SU-DHL-6 (cell line): ENCODE measurements around the gene EIF5A.

Source experiments
- H2AFZ ChIP-seq: fragments of 200-600 bp; sonication (generic); 2 replicates; pipeline ENCODE4 v1.6.1; 2014; ENCODE audit warnings: low read depth, mild to moderate bottlenecking, moderate library complexity, mixed read lengths, antibody characterized with exemption, low read length; ENCODE audit not compliant: severe bottlenecking
- H3F3A ChIP-seq: fragments of 200-600 bp; shearing (Covaris generic); 2 replicates; pipeline ENCODE4 v1.6.0; 2016; ENCODE audit warnings: antibody characterized with exemption, mild to moderate bottlenecking; ENCODE audit not compliant: insufficient read depth
- H3K27ac ChIP-seq: fragments of 200-600 bp; sonication (generic); 2 replicates; pipeline ENCODE4 v1.5.1; 2016; ENCODE audit warnings: low read depth, mild to moderate bottlenecking, low read length, moderate library complexity, mixed read lengths
- H3K27me3 ChIP-seq: fragments of 200-600 bp; sonication (generic), shearing (Covaris generic); 2 replicates; pipeline ENCODE4 v1.6.0; 2014; ENCODE audit warnings: mild to moderate bottlenecking, low read length
- H3K36me3 ChIP-seq: fragments of 200-600 bp; sonication (generic); 2 replicates; pipeline ENCODE4 v1.6.1; 2014; ENCODE audit warnings: mild to moderate bottlenecking, low read length, mixed read lengths
- H3K4me2 ChIP-seq: fragments of 300-600, 200-600 bp; shearing (Covaris generic), sonication (generic); 2 replicates; pipeline ENCODE4 v1.6.0; 2014; ENCODE audit warnings: low read length, low read depth, mild to moderate bottlenecking; ENCODE audit not compliant: poor library complexity, severe bottlenecking
- H3K4me3 ChIP-seq: fragments of 200-600 bp; sonication (generic); 2 replicates; pipeline ENCODE4 v1.5.1; 2014; ENCODE audit warnings: antibody characterized with exemption, low read length, mild to moderate bottlenecking, mixed read lengths; ENCODE audit not compliant: insufficient read depth, poor library complexity, severe bottlenecking
- H3K79me2 ChIP-seq: fragments of 200-600 bp; sonication (generic); 2 replicates; pipeline ENCODE4 v1.6.1; 2014; ENCODE audit warnings: mild to moderate bottlenecking, low read length, moderate library complexity; ENCODE audit not compliant: insufficient read depth
- H3K9ac ChIP-seq: fragments of 200-600 bp; sonication (generic); 2 replicates; pipeline ENCODE4 v1.7.0; 2014; ENCODE audit warnings: mild to moderate bottlenecking, low read length
- H3K9me2 ChIP-seq: fragments of 200-600 bp; sonication (generic); replicated peaks from 2 replicates; pipeline ENCODE4 v1.6.1; 2014; ENCODE audit warnings: low read length; ENCODE audit not compliant: insufficient read depth
- H3K9me3 ChIP-seq: fragments of 200-600 bp; sonication (generic); 2 replicates; pipeline ENCODE4 v1.6.1; 2014; ENCODE audit warnings: low read length, mixed read lengths; ENCODE audit not compliant: insufficient read depth
- H4K20me1 ChIP-seq: fragments of 200-600 bp; sonication (generic); 2 replicates; pipeline ENCODE4 v1.6.1; 2014; ENCODE audit warnings: low read depth, mild to moderate bottlenecking, antibody characterized with exemption, low read length, moderate library complexity, mixed read lengths
- EZH2phosphoT487 ChIP-seq: fragments of 200-600 bp; sonication (generic), shearing (Covaris generic); conservative IDR thresholded peaks from 2 replicates; pipeline ENCODE4 v1.6.1; 2018; ENCODE audit warnings: mild to moderate bottlenecking, antibody characterized with exemption, low read length, moderate library complexity, mixed read lengths
- TF ChIP-seq, protein P1 (sequence below): fragments of 200-600 bp; sonication (generic); IDR thresholded peaks from one replicate; pipeline ENCODE4 v1.5.1; 2017; ENCODE audit warnings: antibody characterized with exemption, mild to moderate bottlenecking, low read length, moderate library complexity; ENCODE audit not compliant: insufficient read depth, poor library complexity, severe bottlenecking

Gene EIF5A

DNA sequence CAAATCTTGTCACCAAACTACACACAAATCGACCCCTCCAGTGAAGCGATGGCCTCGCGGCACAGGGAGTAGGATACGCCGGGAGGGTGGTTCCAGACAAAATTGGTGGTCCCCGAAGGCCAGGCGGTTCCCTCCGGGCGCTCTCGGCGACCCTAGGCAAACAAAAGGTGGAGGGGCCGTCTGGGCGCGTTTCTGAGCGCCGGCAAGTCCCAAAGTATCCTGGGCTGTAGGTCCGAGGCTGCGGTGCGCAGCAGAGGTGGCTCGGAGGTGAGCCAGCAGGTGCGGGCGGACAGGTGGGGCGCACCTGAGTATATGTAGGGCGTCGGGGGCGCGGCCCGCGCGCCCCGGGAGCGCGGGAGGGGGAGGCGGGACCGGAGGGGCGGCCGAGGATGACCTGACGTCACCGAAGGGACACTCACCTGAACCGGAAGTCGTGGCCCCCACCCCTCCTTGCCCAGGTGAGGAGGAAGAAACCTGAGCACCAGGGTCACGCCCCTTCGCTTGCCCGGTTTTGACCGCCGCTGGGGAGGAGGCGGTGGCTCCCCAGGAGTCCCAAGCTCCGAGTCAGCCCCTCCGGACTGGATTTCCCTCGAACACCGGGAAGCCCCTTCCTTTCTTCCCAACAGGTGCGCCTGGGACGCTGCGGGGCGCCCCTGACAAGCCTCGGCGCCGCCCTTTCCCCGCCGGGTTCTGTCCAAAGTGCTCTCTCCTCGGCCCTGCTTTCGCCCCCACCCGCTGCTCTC lies 45.1 kb upstream of the EIF5A start, which contains the start of gene CLDN7:
Gene CLDN7, minus strand, starts transcription at position 287 of the 743 bp plus-strand sequence. CDS start 435 bp downstream, outside the sequence.
- Histone ChIP-seq H3K36me3 (0 out of 2 replicates have a peak, but pooled peaks cover 2% of the 10 kb centered on the region), H2AFZ (no peak within 1 kb of the TSS), H3K27me3 (no peaks in the 10 kb centered on the region), H3K4me2 (no peak within 1 kb of the TSS), H3K9me3 (no peaks in the 10 kb centered on the region), H3K27ac (no peak within 1 kb of the TSS), H3K4me3 (no peak within 1 kb of the TSS), H3K9ac (no peak within 1 kb of the TSS), H4K20me1 (no peaks in the 10 kb centered on the region), H3F3A (no peaks in the 10 kb centered on the region), H3K9me2 (no peaks in the 10 kb centered on the region), H3K79me2 (no peaks in the 10 kb centered on the region)
- no peak for TF ChIP-seq EZH2phosphoT487
- TF ChIP-seq, protein P1, sequence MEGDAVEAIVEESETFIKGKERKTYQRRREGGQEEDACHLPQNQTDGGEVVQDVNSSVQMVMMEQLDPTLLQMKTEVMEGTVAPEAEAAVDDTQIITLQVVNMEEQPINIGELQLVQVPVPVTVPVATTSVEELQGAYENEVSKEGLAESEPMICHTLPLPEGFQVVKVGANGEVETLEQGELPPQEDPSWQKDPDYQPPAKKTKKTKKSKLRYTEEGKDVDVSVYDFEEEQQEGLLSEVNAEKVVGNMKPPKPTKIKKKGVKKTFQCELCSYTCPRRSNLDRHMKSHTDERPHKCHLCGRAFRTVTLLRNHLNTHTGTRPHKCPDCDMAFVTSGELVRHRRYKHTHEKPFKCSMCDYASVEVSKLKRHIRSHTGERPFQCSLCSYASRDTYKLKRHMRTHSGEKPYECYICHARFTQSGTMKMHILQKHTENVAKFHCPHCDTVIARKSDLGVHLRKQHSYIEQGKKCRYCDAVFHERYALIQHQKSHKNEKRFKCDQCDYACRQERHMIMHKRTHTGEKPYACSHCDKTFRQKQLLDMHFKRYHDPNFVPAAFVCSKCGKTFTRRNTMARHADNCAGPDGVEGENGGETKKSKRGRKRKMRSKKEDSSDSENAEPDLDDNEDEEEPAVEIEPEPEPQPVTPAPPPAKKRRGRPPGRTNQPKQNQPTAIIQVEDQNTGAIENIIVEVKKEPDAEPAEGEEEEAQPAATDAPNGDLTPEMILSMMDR = no peak

DNA sequence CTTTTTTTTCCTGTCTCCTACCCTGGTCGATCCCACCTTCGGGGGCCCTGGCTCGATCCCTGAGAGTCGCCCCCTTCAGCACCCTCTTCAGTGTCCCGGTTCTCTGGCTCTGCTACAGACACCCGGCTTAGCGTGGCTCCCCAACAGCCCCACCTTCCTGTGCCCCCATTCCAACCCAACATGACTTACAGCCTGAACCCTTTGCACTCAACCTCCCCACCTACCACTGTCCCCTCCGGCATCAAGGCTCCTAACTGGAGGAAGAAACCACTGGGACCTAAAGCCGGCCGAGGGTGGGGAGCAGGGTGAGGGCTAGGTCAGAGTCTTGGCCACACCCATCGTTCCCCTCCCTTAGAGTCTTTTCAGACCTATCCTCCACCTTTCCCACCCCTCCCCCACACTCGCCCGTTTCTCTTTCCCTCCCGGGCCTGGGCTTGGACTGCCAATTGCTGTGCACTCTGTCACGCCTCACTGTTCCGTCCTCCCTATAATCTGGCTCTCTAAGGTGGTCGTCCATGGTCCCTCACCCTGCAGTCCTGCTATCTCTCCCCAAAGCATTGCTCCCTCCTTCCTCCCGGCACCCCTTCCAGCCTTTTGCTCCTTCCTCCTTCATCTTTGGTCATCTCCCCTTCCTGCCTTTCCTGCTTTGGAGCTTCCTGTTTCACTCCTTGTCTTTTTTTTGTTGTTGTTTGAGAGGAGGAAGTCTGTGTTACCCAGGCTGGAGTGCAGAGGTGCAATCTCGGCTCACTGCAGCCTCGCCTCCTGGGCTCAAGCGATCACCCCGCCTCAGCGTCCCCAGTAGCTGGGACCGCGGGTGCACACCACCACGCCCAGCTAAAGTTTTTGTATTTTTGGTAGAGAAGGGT lies 44.3 kb upstream of the EIF5A start:
- Histone ChIP-seq H3K27ac (no peak overlapping the region), H3K36me3 (0 out of 2 replicates have a peak, but pooled peaks cover 2% of the 10 kb centered on the region), H3K4me2 (no peak overlapping the region), H4K20me1 (no peaks in the 10 kb centered on the region), H3K79me2 (no peaks in the 10 kb centered on the region), H2AFZ (no peak overlapping the region), H3K9me3 (no peaks in the 10 kb centered on the region), H3K4me3 (no peak overlapping the region), H3K27me3 (no peaks in the 10 kb centered on the region), H3F3A (no peaks in the 10 kb centered on the region), H3K9me2 (no peaks in the 10 kb centered on the region), H3K9ac (no peak overlapping the region)
- TF ChIP-seq, protein P1 = no peak
- TF ChIP-seq EZH2phosphoT487 = no peak

DNA sequence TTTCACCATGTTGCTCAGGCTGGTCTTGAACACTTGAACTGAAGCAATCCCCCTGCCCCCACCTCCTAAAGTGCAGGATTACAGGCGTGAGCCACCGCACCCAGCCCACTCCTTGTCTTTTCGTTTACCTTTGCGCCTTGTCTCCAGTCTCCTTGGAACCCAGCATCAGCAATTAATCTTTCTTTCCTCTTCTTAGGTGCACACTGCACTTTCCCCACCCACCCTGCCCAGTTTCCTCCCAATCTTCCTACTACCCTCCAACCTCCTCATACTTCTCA lies 43.7 kb upstream of the EIF5A start:
- no peak overlapping the region for H3K9ac ChIP-seq
- H3K36me3 ChIP-seq = no peaks in the 10 kb centered on the region
- no peaks in the 10 kb centered on the region for H3F3A ChIP-seq
- no peak overlapping the region for H3K4me3 ChIP-seq
- no peaks in the 10 kb centered on the region for H3K79me2 ChIP-seq
- TF ChIP-seq, protein P1 = no peak
- no peak for TF ChIP-seq EZH2phosphoT487
- H3K27me3 ChIP-seq = no peaks in the 10 kb centered on the region
- H3K27ac ChIP-seq = no peak overlapping the region
- H3K9me2 ChIP-seq = no peaks in the 10 kb centered on the region
- no peaks in the 10 kb centered on the region for H3K9me3 ChIP-seq
- no peak overlapping the region for H3K4me2 ChIP-seq
- no peaks in the 10 kb centered on the region for H4K20me1 ChIP-seq
- no peak overlapping the region for H2AFZ ChIP-seq
